Fibroblast of skin of right biceps (primary cell): ENCODE results near the gene SAMD9.
"Not testable (repeated sequence)": the region's sequence is repeated elsewhere in the genome, so short reads cannot be mapped to it uniquely, and the experiment has no call there.

ENCODE experiments used
- DNase-seq: peaks from one replicate; pipeline ENCODE4 v3.0.0-alpha.2; 2013

SAMD9 gene

DNA sequence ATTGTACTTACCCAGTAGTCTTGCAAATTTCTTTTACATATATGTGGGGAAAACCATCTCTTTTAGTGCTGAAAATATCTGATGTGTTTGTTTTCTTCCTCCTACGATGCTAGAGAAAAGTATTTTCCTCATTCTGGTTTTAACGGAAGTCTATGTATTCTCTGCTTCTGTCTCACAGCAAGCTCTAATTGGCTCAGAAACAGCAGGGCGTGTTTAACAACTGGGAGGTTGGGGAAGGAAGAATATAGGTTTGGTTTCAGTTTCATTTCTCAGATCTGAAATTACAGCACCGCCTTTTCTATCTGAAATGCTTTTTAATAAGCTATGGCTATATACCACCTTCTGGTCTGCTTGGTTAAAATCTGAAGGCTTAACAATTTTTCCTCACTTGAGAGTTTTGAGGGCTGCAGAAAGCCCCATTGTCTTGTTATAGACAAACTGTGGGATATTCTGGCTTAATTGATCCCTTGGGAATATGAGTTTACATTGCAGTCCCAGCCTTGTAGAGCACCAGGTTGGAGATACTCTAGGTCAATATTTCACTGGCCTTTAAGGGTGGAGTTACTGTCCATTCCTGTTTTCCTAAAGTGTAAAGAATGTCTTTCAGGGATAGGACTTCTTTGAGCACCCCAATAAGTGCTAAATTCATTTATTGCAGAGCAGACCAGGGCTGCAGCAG is at the start of gene SAMD9:
TSS of gene SAMD9 (minus strand) at position 128 of the 679 bp plus-strand sequence. CDS start 11,882 bp downstream, outside the sequence.
- peak; percentile 81 for DNase-seq

DNA sequence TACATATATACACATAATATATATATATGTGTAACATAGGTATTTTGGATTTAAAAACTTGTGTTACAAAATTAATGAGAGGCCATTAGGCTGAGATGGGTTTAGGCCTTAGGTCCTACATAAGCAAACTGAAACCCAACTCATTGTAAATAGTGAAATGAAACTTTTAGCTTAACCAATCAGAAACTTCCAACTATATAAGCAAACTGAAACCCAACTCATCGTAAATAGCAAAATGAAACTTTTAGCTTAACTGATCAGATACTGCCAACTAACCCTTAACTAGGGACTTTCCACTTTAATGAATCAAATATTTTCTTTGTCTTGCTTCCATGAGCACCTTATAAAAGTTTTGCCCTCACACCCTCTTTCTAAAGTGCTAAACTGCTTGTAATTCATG is 47.7 kb upstream of the SAMD9 start:
- DNase-seq, result no peak

DNA sequence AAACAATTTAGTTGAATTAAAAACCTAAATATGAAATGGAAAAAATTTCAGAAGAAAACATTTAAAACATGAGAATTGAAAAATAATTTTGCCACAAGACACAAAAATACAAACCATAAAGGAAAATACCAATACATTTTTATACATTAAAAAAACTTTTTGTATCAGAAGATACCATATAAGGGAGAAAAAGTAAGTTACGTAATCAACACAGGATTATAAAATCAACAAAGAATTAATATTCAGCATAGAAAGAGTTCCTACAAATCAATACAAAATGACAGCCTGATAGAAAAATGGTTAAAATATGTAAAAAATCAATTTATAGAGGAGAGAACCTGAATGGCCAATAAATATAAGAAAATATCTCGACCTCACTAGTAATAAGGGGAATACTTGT is 47.0 kb upstream of the SAMD9 start:
- DNase-seq, result no peak

- DNase-seq, result no peak
Measured at GRCh38 chr7:93161181-93161762, 43.5 kb upstream of the SAMD9 start.

DNA sequence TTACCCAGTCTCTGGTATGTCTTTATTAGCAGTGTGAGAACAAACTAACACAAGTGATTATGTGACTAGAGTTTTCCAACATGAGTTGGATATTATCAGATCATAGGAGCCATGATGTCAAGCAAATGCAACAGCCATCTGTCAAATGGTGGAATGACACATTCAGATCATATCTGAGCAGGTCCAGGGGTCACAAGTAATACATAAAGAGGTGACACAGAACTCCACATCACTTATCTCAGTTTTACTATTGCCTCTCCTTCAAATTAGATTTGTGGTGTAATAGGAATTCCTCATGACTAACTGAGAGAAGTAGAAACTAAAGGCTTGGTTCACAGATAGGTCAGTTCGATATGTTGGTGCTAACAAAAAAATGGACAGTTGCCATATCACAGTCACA is 42.6 kb upstream of the SAMD9 start:
- peak; percentile 40 for DNase-seq

DNA sequence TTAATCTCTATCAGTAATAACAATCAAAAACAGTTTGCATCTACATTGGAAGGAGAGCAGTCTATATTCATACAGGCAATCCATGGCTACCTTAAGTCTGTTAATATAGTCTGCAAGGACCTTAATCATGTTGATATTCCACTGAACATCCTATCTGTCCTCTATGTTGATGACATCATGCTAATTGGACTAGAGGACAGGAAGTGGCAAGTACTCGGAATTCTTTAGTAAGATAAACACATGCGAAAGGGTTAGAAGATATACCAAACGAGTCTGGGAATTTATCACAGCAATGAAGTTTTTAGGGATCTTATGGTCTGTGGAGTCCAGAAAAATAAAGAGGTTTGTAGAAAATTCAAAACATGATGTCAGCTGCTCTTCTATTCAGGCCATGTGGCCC is 41.7 kb upstream of the SAMD9 start:
- DNase-seq, result peak; percentile 9

GRCh38 chr7:93156884-93157283 is 39.1 kb upstream of the SAMD9 start:
- DNase-seq, result peak; percentile 55

DNA sequence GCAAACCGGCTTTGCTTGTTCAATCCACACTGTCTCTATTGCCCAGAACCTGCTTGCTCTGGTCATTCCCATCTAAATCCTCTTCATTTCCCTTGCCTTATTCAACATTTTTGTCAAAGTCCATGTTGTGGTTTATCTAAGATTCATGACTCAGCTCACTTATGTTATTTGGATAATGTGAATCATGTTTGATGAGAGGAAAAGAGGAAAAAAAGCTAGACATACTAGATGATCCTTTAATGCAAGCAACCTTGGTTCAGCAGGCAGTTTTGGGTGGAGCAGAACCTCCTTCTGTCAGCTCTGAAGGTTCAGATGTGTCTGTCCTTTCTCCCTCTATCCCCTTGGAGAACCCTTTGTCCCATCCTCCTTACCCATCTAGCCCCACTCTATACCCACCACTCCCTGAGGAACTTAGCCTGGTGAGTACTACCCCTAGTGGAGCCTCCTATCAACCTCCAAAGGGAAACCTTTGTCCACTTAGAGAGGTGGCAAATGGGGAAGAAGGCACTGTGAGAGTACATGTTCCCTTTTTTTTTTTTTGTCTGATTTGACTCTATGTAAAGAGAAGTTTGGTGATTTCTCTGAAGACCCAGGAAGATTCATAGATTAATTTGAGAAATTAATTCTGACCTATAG is 32.5 kb upstream of the SAMD9 start:
- DNase-seq, result peak; percentile 70

- no peak for DNase-seq
Measured at GRCh38 chr7:93148727-93149126, 30.9 kb upstream of the SAMD9 start.

GRCh38 chr7:93148144-93148543 is 30.4 kb upstream of the SAMD9 start, which contains the start of gene SAMD9L:
TSS of gene SAMD9L (minus strand) at chr7:93148385. CDS start at chr7:93135971, 12,414 bp downstream.
- DNase-seq, result no peak

- peak; percentile 44 for DNase-seq
Measured at GRCh38 chr7:93147363-93147762, 29.6 kb upstream of the SAMD9 start.

GRCh38 chr7:93146472-93147141 is 28.8 kb upstream of the SAMD9 start:
- no peak for DNase-seq

GRCh38 chr7:93146036-93146435 is 28.3 kb upstream of the SAMD9 start:
- DNase-seq, result no peak

DNA sequence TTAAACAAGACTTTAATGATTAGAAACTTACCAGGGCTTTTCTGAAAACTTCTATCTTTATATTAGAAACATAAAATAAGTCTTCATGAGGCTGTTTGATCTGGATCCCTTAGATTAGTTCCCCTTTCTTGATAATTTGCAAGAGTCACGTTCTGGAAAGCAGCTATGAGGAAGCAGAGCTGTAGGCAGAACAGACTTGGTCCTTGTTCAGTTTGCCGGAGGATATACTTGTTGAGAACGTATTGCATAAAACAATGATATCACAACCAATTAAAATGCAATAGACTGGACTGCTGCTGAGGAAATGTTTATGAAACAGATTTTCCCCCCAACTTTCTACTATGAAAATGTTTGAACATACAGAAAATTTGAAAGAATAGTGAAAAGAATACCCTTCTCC is 27.6 kb upstream of the SAMD9 start:
- no peak for DNase-seq

GRCh38 chr7:93142127-93142526 is 24.3 kb upstream of the SAMD9 start:
- DNase-seq, result peak; percentile 30

- DNase-seq, result no peak
Measured at GRCh38 chr7:93140582-93141191, 22.9 kb upstream of the SAMD9 start.

DNA sequence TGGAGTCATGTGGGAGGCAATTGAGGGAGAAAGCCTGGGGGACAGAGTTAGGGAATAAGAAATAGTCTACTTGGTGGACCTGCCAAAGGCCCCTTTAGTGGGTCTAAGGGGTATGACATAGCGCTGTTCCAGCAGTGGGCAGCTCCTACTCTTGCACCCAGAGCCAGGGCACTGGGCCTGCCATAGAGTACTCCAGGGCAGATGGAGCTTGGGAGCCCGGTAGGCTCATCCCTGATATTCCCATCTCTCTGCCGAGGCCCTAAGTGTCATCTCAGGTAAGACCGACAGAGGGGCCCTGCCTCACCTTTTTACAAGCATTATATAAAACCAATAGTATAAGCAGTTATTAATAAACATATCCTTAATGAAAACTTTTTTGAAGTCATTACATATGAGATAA is 20.8 kb upstream of the SAMD9 start:
- DNase-seq, result no peak

- DNase-seq, result no peak
Measured at GRCh38 chr7:93133005-93133404, 15.2 kb upstream of the SAMD9 start.

GRCh38 chr7:93132216-93132615 is 14.4 kb upstream of the SAMD9 start:
- no peak for DNase-seq

GRCh38 chr7:93126954-93127353 is 9.2 kb upstream of the SAMD9 start:
- not testable (repeated sequence) for DNase-seq

DNA sequence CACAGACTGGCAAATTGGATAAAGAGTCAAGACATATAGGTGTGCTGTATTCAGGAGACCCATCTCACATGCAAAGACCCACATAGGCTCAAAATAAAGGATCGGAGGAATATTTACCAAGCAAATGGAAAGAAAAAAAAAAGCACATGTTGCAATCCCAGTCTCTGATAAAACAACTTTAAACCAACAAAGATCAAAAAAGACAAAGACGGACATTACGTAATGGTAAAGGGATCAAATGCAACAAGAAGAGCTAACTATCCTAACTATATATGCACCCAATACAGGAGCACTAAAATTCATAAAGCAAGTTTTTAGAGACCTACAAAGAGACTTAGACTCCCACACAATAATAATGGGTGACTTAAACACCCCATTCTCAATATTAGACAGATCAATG is 5.8 kb upstream of the SAMD9 start:
- not testable (repeated sequence) for DNase-seq

DNA sequence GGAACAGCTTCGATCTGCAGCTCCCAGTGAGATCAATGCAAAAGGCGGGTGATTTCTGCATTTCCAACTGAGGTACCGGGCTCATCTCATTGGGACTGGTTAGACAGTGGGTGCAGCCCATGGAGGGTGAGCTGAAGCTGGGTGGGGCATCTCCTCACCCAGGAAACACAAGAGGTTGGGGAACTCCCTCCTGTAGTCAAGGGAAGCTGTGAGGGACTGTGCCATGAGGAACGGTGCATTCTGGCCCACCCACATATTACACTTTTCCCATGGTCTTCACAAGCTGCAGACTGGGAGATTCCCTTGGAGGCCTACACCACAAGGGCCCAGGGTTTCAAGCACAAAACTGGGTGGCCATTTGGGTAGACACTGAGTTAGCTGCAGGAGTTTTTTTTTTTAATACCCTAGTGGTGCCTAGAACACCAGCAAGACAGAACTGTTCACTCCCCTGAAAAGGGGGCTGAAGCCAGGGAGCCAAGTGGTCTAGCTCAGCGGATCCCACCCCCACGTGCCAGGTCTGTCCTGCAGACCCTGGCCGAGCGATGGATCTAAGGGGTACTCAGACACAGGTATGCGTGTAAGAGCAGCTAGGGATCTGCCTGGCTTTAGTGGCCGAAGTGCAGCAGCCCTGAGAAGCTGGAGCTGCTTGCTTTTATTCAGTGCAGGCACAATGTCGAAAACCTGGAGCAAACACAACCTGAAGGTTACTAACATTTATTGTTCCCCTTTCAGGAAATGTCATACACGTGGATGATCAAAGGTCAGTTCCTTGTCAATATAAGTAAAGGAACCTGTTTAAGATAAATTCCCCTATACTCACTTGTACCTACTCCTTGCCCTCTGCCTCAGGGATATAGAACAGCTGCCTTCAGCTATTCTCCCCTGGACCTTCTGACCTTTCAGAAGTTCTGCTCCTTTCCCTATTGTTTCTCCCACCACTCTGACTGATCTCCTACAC is 3.1 kb upstream of the SAMD9 start:
- DNase-seq, result no peak
